GM12892 (cell line): ENCODE measurements around the gene CTBP2.
"Not testable (repeated sequence)": the region's sequence is repeated elsewhere in the genome, so short reads cannot be mapped to it uniquely, and the experiment has no call there.

Experiments used
- DNase-seq: peaks from one replicate; pipeline ENCODE4 v3.0.0; 2011; ENCODE audit not compliant: insufficient read length
- FAIRE-seq: peaks from 2 replicates; lab custom pipeline; 2011; peaks lifted over from hg19 to GRCh38; lab: Jason Lieb, UNC
- POLR2A ChIP-seq: IDR thresholded peaks from 2 replicates; pipeline ENCODE4 v1.6.1; 2011; ENCODE audit warnings: low read depth, low read length, control low read depth
- POLR2AphosphoS5 ChIP-seq: IDR thresholded peaks from 2 replicates; pipeline ENCODE4 v1.6.1; 2011; ENCODE audit warnings: low read depth, low read length, control low read depth
- TAF1 ChIP-seq: IDR thresholded peaks from 2 replicates; pipeline ENCODE4 v1.6.1; 2011; ENCODE audit warnings: low read depth, mild to moderate bottlenecking, control low read depth, low read length, borderline replicate concordance

Gene CTBP2

DNA sequence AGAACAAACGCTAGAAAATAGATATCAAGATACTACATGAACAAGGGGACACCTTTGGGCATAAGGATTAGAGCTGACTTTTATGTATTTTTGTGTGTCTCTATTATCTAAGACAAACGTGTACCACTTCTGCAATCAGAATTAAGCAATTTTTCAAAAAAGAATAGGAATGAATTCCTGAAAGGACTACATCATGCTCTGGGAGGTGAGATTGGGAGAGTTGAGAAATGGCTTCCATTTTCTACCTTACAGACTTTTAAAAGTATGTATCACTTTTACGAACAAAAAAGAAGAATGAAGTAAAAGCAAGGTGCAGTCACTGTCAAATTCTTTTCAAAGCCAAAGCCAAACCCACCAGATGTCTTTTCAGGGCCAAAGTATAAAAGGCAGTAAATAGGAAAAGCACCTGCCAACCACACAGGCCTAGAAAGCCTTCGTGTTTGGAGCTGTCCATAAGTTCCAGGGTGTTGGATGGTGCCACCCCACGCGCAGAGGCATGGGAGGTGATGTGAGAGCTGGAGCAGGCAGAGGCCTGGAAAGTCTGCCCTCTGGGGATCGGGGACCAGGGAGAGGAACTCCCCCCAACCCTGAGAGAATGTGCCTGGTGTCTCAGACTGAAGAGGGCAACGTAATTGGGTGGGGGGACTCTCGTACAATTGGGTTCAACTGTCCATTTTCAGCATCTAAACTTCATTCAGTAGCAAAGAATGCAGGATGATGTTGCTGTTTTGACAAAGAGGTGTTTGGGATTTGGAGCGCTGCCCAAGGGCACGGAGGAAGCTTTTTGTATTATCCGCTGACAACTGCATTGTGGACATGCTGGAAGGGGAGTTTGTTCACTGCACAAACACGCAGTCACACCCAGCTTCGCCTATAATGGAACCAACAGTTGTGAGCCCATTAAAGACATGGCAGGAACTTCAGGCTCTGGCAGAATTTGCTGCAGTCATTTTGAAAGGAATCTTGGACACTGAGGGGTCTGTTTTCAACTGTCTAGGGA, 17.6 kb upstream of the CTBP2 start:
- TF ChIP-seq POLR2AphosphoS5 (no peak), POLR2A (no peak), TAF1 (no peak)
- DNase-seq: no peak
- no peak for FAIRE-seq

- no peak for FAIRE-seq
- no peak for DNase-seq
- TF ChIP-seq POLR2AphosphoS5: no peak
- TF ChIP-seq POLR2A: no peak
- TF ChIP-seq TAF1: no peak
These were observed 15.4 kb upstream of the CTBP2 start for GRCh38 chr10:125175807-125176206.

DNA sequence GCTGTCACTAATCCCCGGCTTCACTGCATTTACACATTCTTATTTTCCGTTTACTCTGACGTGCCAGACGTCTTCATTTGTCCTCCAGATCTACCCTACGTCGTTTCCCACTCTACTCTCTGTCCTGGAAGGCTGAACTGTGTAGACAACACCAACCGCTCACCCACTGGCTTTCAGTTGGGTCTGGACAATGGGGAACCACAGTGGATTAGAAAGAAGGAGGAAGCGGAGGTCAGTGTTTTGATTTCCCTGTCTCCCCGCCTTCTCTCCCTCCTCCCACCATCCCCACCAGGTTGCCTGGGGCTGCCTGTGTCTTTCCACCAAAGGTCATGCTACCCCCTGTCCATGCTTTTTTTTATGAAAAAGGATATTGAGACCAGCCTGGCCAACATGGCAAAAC, 14.0 kb upstream of the CTBP2 start:
- no peak for TF ChIP-seq POLR2AphosphoS5
- no peak for TF ChIP-seq POLR2A
- no peak for TF ChIP-seq TAF1
- no peak for FAIRE-seq

DNA sequence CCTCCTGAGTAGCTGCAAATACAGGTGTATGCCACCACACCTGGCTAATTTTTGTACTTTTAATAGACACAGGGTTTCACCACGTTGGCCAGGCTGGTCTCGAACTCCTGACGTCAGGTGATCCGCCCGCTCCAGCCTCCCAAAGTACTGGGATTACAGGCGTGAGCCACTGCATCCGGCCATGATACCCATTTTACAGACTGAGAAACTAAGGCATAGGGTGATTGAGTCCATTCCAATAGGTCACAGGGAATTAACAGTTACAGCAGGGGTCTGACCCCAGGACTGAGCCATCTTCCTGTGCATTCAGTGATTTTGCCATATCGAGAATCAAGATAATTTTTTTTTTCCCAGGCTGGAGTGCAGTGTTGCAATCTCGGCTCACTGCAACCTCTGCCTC, 12.3 kb upstream of the CTBP2 start:
- TF ChIP-seq POLR2AphosphoS5 (no peak), POLR2A (no peak), TAF1 (no peak)
- DNase-seq (no peak), FAIRE-seq (no peak)

More for the DNA sequence above, 14.0 kb upstream of the CTBP2 start:
- no peak for DNase-seq

DNA sequence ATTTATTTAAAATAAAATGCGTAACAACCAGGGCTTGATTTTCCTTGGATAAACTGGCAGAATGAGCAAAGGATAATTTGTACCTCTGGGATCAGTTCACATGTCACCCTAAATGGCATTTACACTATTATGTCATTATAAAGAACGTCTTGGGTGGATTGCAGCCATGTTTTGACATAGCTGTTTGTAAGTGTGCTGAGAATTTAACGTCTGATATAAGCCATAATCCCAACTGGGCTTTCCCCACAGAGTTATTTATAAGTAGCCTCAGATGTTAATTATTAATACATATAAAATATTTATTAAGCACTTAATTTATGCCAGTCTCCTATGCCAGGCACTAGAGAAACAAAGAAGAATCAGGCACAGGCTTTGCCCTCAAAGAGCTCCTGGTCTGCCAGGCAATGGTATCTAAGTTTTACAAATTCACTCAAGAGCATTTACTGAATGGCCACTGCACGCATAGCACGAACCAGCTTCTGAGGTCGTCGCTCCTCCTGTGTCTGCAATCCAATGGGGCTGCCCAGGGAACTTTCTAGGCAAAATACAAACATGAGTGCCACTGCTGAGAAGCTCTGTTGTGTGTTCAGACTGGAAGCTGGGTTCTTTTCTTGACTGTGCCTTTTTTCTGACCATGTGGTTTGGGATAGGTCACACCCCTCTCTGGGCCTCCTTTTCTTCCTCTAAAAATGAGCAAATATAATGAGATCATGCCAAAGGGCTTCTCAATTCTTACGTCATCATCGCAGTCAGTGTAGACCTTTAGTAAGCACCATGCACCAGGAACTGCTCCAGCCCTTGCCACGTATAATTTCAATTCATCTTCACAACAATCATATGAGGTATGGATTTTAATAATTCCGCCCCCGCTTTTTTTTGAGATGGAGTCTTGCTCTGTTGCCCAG, 11.3 kb upstream of the CTBP2 start:
- DNase-seq (no peak), FAIRE-seq (no peak)
- TF ChIP-seq TAF1: no peak
- TF ChIP-seq POLR2A: no peak
- no peak for TF ChIP-seq POLR2AphosphoS5

- TF ChIP-seq POLR2AphosphoS5 (no peak), POLR2A (no peak), TAF1 (no peak)
- DNase-seq: no peak
- no peak for FAIRE-seq
These were observed 9.6 kb upstream of the CTBP2 start for GRCh38 chr10:125169915-125170314.

GRCh38 chr10:125169279-125169678, 8.9 kb upstream of the CTBP2 start:
- FAIRE-seq (no peak), DNase-seq (no peak)
- no peak for TF ChIP-seq POLR2AphosphoS5
- TF ChIP-seq TAF1: no peak
- no peak for TF ChIP-seq POLR2A

DNA sequence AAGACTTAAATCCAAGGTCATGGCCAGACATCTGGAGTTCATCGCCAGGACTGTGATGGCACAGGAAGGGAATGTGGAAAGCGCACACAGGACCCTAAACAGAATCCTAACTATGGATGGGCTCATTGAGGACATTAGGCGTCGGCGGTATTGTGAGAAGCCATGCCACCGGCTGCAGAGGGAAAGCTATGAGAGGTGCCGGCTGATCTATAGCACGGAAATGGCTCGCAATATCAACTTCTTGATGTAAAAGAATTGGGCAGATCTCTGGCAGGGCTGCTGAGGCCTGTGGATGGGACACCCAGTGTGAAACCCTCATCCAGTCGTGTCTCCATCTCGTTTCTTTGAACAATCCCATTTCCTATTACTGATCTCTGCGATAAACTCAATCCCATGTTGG, 6.3 kb upstream of the CTBP2 start:
- no peak for TF ChIP-seq TAF1
- TF ChIP-seq POLR2A: no peak
- no peak for TF ChIP-seq POLR2AphosphoS5

DNA sequence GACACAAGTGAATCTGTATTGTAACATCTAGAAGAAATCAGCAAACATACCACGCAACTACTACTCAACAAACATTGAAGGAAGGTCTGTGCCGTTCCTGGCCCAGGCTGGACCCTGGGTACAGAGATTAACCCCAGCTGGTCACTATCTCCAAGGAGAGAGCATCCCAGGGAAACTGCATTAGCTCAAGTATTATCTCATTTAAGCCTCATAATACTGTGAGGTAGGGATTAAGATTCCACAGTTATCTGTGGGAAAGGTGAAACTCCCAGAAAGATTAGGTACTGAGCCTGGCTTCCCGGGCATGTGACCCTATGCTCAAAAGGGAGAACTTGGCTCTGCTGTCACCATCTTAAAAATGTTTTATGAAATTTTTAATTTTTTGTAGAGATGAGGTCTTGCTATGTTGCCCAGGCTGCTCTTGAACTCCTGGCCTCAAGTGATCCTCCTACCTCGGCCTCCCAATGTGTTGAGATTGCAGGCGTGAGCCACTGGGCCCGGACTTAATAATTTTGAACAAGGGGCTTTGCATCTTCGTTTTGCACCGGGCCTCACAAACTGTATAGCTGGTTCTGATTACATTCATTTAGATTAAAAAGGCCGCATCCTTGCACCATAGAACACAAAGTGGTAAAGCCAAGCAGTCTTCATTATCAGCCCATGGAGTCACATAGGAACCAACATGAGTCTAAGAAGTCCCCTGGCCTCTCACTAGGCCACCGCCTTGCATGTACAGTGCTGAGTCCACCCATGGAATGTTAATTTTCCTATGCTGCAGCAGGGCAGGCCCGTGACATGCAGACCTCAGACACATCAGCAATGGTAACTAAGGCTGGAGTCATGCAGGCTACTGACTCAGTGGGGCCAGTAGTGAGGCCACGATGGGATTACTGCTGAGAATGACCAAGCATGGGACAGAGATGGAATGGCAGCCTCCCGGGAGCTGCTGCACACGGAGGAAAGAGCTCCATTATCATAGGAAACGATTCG, 5.5 kb upstream of the CTBP2 start:
- TF ChIP-seq POLR2A (no peak), POLR2AphosphoS5 (no peak), TAF1 (no peak)
- no peak for DNase-seq
- no peak for FAIRE-seq

More for the DNA sequence above, 6.3 kb upstream of the CTBP2 start:
- DNase-seq: no peak
- FAIRE-seq: no peak

DNA sequence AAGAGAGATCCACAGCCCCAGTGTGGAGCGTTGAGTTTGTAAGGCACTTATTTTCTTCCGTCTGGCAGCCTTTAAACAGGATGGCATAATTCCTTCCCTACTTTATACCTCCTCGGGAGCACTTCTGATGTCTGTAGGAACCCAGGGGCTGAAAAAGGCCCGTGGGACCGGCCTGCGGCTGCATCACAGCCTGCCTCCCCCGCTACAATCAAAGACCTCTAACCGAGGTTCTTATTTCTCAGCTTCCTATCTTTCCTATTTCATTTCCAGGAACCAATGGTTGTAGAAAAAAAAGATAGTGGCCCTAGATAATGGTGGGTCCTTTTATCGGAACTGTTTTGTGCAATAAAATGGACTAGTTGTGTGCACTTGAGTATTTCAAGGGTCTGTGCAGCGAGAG, 4.1 kb upstream of the CTBP2 start:
- TF ChIP-seq POLR2A (no peak), TAF1 (no peak), POLR2AphosphoS5 (no peak)
- no peak for DNase-seq
- FAIRE-seq: no peak

GRCh38 chr10:125163803-125164202, 3.4 kb upstream of the CTBP2 start:
- DNase-seq (no peak), FAIRE-seq (no peak)
- no peak for TF ChIP-seq TAF1
- TF ChIP-seq POLR2A: no peak
- TF ChIP-seq POLR2AphosphoS5: no peak

DNA sequence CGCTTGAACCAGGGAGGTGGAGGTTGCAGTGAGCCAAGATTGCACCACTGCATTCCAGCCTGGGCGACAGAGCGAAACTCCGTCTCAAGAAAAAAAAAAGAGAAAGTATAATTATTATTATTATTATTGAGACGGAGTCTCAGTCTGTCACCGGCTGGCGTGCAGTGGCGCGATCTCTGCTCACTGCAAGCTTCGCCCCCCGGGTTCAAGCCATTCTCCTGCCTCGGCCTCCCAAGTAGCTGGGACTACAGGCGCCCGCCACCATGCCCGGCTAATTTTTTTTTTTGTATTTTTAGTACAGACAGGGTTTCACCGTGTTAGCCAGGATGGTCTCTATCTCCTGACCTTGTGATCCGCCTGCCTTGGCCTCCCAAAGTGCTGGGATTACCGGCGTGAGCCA, 2.9 kb upstream of the CTBP2 start:
- not testable (repeated sequence) for FAIRE-seq, DNase-seq
